Mucosa of rectum (tissue), 2 donors: Measurements from ENCODE around the gene KRT35.

ENCODE experiments used
- H3K27ac ChIP-seq, 2 donors: one replicate each; pipeline ENCODE4 v1.7.0; 2013; ENCODE audit warnings: inconsistent platforms in 2 of 2, low read depth in 2 of 2, low read length in 2 of 2
- H3K27me3 ChIP-seq, 2 donors: one replicate each; pipeline ENCODE4 v1.7.0; 2013; ENCODE audit warnings: low read length in 2 of 2; ENCODE audit not compliant: control insufficient read depth in 2 of 2, insufficient read depth in 2 of 2
- H3K36me3 ChIP-seq, 2 donors: one replicate each; pipeline ENCODE4 v1.7.0; 2013; ENCODE audit warnings: low read length in 2 of 2; ENCODE audit not compliant: control insufficient read depth in 2 of 2, insufficient read depth in 2 of 2
- H3K4me1 ChIP-seq, 2 donors: one replicate each; pipeline ENCODE4 v1.7.0; 2013; ENCODE audit warnings: low read length in 2 of 2, mild to moderate bottlenecking in 1 of 2; ENCODE audit not compliant: control insufficient read depth in 2 of 2, insufficient read depth in 2 of 2
- H3K4me3 ChIP-seq, 2 donors: one replicate each; pipeline ENCODE4 v1.7.0; 2013; ENCODE audit warnings: low read length in 2 of 2
- H3K9ac ChIP-seq, 2 donors: one replicate each; pipeline ENCODE4 v1.7.0; 2013; ENCODE audit warnings: low read length in 2 of 2, low read depth in 1 of 2, mild to moderate bottlenecking in 1 of 2
- H3K9me3 ChIP-seq, 2 donors: one replicate each; pipeline ENCODE4 v1.7.0; 2013; ENCODE audit warnings: low read length in 2 of 2; ENCODE audit not compliant: control insufficient read depth in 2 of 2
- donor health status: healthy.
- donor health status: Normal muscosa, but diverticular disease.

KRT35 gene

DNA sequence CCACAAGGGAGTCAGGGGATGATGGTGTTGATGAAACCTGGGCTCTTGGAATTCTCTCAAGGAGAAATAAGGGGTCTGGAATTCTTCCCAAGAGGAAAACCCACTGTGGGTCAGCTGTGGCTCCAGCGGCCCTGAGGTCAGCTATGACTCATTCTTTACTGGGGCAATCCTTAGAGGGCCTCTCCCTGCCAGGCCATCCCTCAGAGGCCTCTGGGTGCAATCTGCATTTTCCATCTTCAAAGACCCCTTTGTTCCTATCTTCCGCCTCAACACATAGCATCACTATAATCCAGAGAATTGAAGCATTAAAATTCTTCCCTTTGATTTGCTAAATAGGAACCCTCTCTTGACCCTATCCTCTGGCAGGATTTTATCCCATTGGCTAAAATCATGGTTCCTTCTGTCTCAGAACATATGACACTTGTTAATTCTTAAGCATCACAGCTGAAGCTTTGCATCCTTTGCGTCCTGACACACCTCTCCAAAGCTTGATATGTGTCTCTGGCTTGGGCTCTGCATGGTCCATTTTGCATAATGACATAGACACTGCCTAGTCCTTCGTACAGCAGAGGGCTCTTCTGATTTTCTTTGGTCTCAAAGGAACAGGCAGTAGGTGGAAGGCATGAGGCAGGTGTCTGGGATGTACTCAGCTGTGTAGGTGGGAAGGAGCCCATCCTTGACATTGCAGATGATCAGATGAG lies 52.2 kb downstream of the KRT35 start:
- Histone ChIP-seq H3K4me1 (no peaks in the 10 kb centered on the region), H3K9me3 (no peaks in the 10 kb centered on the region), H3K27ac (no peak overlapping the region), H3K36me3 (no peaks in the 10 kb centered on the region), H3K4me3 (no peak overlapping the region), H3K27me3 (no peaks in the 10 kb centered on the region), H3K9ac (no peak overlapping the region)
